ENCODE data around the gene POFUT1.

Gene POFUT1

GRCh38 chr20:32204205-32205109, 3.2 kb upstream of the POFUT1 start:
- no peak for TF ChIP-seq CTCF (IDR thresholded peaks at IDR 0.05; ENCODE audit: borderline replicate concordance, insufficient read depth, low read depth, low read length)
- H3K4me3 ChIP-seq (ENCODE audit: low read depth, low read length) = no peak overlapping the region

GRCh38 chr20:32205110-32205842, 2.4 kb upstream of the POFUT1 start:
- H3K4me3 ChIP-seq (ENCODE audit: low read depth, low read length) = no peak overlapping the region
- TF ChIP-seq CTCF (IDR thresholded peaks at IDR 0.05; ENCODE audit: borderline replicate concordance, insufficient read depth, low read depth, low read length) = no peak

GRCh38 chr20:32205843-32206759, 1.6 kb upstream of the POFUT1 start:
- TF ChIP-seq CTCF (IDR thresholded peaks at IDR 0.05; ENCODE audit: borderline replicate concordance, insufficient read depth, low read depth, low read length) = no peak
- H3K4me3 ChIP-seq (ENCODE audit: low read depth, low read length) = peak overlapping the region; percentile 87

- peak overlapping the region; percentile 87 for H3K4me3 ChIP-seq (ENCODE audit: low read depth, low read length)
- no peak for TF ChIP-seq CTCF (IDR thresholded peaks at IDR 0.05; ENCODE audit: borderline replicate concordance, insufficient read depth, low read depth, low read length)
Measured at GRCh38 chr20:32206760-32207625, 687 bp upstream of the POFUT1 start.

GRCh38 chr20:32208499-32209154, 947 bp downstream of the POFUT1 start:
- peak overlapping the region; percentile 87 for H3K4me3 ChIP-seq (ENCODE audit: low read depth, low read length)
- no peak for TF ChIP-seq CTCF (IDR thresholded peaks at IDR 0.05; ENCODE audit: borderline replicate concordance, insufficient read depth, low read depth, low read length)

Data from GM12875 (cell line).